ENCODE data around the gene KRTAP20-4.

DNA sequence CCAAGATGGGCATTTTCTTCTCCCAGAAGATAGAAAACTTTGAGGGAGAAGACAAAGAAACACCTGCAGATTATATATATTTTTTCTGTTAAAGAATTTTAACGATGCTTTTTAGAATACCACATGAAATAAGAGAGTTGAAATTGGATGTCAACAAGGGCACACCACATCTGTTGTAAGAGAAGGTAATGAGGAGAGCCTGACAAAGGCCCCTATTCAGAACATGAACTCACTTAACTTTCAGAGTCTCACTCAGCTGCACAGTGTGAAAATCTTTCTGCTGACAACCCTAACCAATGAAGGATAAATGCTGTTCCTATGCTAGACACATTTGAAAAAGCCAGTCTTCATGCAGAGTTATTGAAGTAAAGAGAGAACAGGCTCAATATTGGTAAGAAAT, 37.6 kb upstream of the KRTAP20-4 start:
- TF ChIP-seq, protein P1, sequence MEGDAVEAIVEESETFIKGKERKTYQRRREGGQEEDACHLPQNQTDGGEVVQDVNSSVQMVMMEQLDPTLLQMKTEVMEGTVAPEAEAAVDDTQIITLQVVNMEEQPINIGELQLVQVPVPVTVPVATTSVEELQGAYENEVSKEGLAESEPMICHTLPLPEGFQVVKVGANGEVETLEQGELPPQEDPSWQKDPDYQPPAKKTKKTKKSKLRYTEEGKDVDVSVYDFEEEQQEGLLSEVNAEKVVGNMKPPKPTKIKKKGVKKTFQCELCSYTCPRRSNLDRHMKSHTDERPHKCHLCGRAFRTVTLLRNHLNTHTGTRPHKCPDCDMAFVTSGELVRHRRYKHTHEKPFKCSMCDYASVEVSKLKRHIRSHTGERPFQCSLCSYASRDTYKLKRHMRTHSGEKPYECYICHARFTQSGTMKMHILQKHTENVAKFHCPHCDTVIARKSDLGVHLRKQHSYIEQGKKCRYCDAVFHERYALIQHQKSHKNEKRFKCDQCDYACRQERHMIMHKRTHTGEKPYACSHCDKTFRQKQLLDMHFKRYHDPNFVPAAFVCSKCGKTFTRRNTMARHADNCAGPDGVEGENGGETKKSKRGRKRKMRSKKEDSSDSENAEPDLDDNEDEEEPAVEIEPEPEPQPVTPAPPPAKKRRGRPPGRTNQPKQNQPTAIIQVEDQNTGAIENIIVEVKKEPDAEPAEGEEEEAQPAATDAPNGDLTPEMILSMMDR (IDR thresholded peaks at IDR 0.05), result no peak
- no peak for TF ChIP-seq POLR2A (IDR thresholded peaks at IDR 0.05)

Data from thyroid gland (tissue), 4 donors.